Measurements from ENCODE around the gene CLTB. TPM values are rescaled to one million over a fixed set of nuclear protein-coding genes. Genes with fewer than 3 reads are reported as not detected.

The CLTB gene
- polyA plus RNA-seq, 4 donors, result 160 to 359 (median 263) TPM

- Histone ChIP-seq H3K27ac (ENCODE audit: low read depth in 1 of 3, low read length in 2 of 3) (no peak overlapping the region), H3K4me1 (ENCODE audit: control insufficient read depth in 3 of 3, insufficient read depth in 2 of 3, low read depth in 1 of 3, low read length in 2 of 3) (peaks cover 0 to 11% (median 0%) of the 10 kb centered on the region in 3 donors), H3K9me3 (ENCODE audit: control insufficient read depth in 2 of 2, insufficient read depth in 1 of 2, low read depth in 1 of 2, low read length in 1 of 2) (no peaks in the 10 kb centered on the region), H3K27me3 (ENCODE audit: control insufficient read depth in 3 of 3, insufficient read depth in 3 of 3, low read length in 3 of 3) (peaks cover 0 to 2% (median 0%) of the 10 kb centered on the region in 3 donors), H3K4me3 (ENCODE audit: low read depth in 1 of 3, low read length in 3 of 3) (no peak overlapping the region), H3K36me3 (ENCODE audit: control insufficient read depth in 3 of 3, insufficient read depth in 2 of 3, low read depth in 1 of 3, low read length in 3 of 3) (no peaks in the 10 kb centered on the region)
- DNase-seq (peak; percentile 58 to 73), FAIRE-seq (no peak)
- 65 to 76% (median 72%) methylated on average over 10 of the region's 10 CpGs for WGBS, 3 donors
These were observed 24.8 kb upstream of the CLTB start for GRCh38 chr5:176440927-176441706.

DNA sequence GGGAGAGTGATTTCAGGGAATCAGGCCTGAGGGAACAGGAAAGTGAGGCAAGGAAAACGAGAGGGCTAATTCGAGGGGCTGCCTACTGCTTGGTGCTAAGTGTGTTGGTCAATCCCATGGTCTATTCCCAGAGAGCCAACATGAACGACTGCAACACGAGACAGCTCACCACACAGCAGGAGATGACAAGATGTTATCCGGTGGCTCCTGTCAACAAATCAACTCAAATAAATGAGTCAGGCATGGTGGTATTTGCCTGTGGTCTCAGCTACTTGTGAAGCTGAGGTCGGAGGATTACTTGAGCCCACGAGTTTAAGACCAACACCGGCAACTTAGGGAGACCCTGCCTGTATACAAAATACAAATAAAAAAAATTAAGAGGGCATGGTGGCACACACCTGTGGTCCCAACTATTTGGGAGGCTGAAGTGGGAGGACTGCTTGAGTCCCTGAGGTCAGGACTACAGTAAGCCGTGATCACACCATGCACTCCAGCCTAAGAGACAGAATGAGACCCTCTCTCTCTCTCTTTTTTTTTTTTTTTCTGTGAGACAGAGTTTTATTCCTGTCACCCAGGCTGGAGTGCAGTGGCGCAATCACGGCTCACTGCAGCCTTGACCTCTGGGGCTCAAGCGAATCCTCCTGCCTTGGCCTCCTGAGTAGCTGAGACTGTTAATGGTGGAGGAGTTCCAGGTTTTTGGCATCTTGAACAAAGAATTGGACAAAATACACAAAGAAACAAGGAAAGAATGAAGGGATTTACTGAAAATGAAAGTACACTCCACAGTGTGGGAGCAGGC lies 22.8 kb upstream of the CLTB start:
- Histone ChIP-seq H3K9me3 (ENCODE audit: control insufficient read depth in 2 of 2, insufficient read depth in 1 of 2, low read depth in 1 of 2, low read length in 1 of 2) (no peaks in the 10 kb centered on the region), H3K36me3 (ENCODE audit: control insufficient read depth in 3 of 3, insufficient read depth in 2 of 3, low read depth in 1 of 3, low read length in 3 of 3) (no peaks in the 10 kb centered on the region), H3K4me3 (ENCODE audit: low read depth in 1 of 3, low read length in 3 of 3) (no peak overlapping the region), H3K27ac (ENCODE audit: low read depth in 1 of 3, low read length in 2 of 3) (no peak overlapping the region), H3K4me1 (ENCODE audit: control insufficient read depth in 3 of 3, insufficient read depth in 2 of 3, low read depth in 1 of 3, low read length in 2 of 3) (peaks cover 0 to 11% (median 0%) of the 10 kb centered on the region in 3 donors), H3K27me3 (ENCODE audit: control insufficient read depth in 3 of 3, insufficient read depth in 3 of 3, low read length in 3 of 3) (peaks cover 0 to 2% (median 0%) of the 10 kb centered on the region in 3 donors)
- FAIRE-seq (no peak), DNase-seq (no peak)
- WGBS, 3 donors, result 84 to 90% (median 90%) methylated on average over 12 of the region's 12 CpGs

- 11 to 22% (median 17%) methylated on average over 5 of the region's 5 CpGs for WGBS, 3 donors
- peaks cover 0 to 11% (median 0%) of the 10 kb centered on the region in 3 donors for H3K4me1 ChIP-seq (ENCODE audit: control insufficient read depth in 3 of 3, insufficient read depth in 2 of 3, low read depth in 1 of 3, low read length in 2 of 3)
- H3K27me3 ChIP-seq (ENCODE audit: control insufficient read depth in 3 of 3, insufficient read depth in 3 of 3, low read length in 3 of 3), result no peaks in the 10 kb centered on the region
- FAIRE-seq (no peak), DNase-seq (no peak)
- H3K36me3 ChIP-seq (ENCODE audit: control insufficient read depth in 3 of 3, insufficient read depth in 2 of 3, low read depth in 1 of 3, low read length in 3 of 3), result no peaks in the 10 kb centered on the region
- no peak overlapping the region for H3K27ac ChIP-seq (ENCODE audit: low read depth in 1 of 3, low read length in 2 of 3)
- no peak overlapping the region for H3K4me3 ChIP-seq (ENCODE audit: low read depth in 1 of 3, low read length in 3 of 3)
- no peaks in the 10 kb centered on the region for H3K9me3 ChIP-seq (ENCODE audit: control insufficient read depth in 2 of 2, insufficient read depth in 1 of 2, low read depth in 1 of 2, low read length in 1 of 2)
These were observed 20.3 kb upstream of the CLTB start for GRCh38 chr5:176436656-176437055.

GRCh38 chr5:176432707-176433106 lies 16.4 kb upstream of the CLTB start:
- no peaks in the 10 kb centered on the region for H3K36me3 ChIP-seq (ENCODE audit: control insufficient read depth in 3 of 3, insufficient read depth in 2 of 3, low read depth in 1 of 3, low read length in 3 of 3)
- no peak overlapping the region for H3K27ac ChIP-seq (ENCODE audit: low read depth in 1 of 3, low read length in 2 of 3)
- no peaks in the 10 kb centered on the region for H3K27me3 ChIP-seq (ENCODE audit: control insufficient read depth in 3 of 3, insufficient read depth in 3 of 3, low read length in 3 of 3)
- no peak for FAIRE-seq
- DNase-seq, result no peak
- 96 to 98% (median 97%) methylated on average over 4 of the region's 5 CpGs for WGBS, 3 donors
- H3K4me3 ChIP-seq (ENCODE audit: low read depth in 1 of 3, low read length in 3 of 3), result no peak overlapping the region
- H3K4me1 ChIP-seq (ENCODE audit: control insufficient read depth in 3 of 3, insufficient read depth in 2 of 3, low read depth in 1 of 3, low read length in 2 of 3), result peaks cover 0 to 7% (median 0%) of the 10 kb centered on the region in 3 donors
- H3K9me3 ChIP-seq (ENCODE audit: control insufficient read depth in 2 of 2, insufficient read depth in 1 of 2, low read depth in 1 of 2, low read length in 1 of 2), result no peaks in the 10 kb centered on the region

DNA sequence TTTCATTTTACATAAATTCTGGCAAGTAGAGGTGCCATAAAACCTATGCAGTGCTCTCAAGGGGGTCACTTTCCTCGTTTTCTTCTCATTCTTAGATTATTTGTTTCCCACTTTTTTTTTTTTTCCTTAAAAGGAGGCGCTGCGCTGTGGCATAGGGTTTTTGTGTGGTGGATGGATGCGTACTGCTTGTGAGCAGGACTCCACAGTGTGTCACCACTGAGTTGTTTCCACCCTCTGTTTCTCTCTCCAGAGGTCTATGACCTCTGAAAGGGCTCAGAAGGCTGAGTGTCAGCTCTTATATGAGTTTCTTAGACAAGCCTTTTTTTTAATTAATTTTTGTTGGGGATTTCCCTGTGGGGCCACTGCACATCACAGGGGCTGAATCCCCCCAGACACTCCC lies 13.6 kb upstream of the CLTB start:
- DNase-seq (no peak), FAIRE-seq (no peak)
- no peaks in the 10 kb centered on the region for H3K36me3 ChIP-seq (ENCODE audit: control insufficient read depth in 3 of 3, insufficient read depth in 2 of 3, low read depth in 1 of 3, low read length in 3 of 3)
- peak overlapping the region in 1 of 3 donors; percentile 30 for H3K27ac ChIP-seq (ENCODE audit: low read depth in 1 of 3, low read length in 2 of 3)
- no peaks in the 10 kb centered on the region for H3K9me3 ChIP-seq (ENCODE audit: control insufficient read depth in 2 of 2, insufficient read depth in 1 of 2, low read depth in 1 of 2, low read length in 1 of 2)
- peaks cover 0 to 22% (median 0%) of the 10 kb centered on the region in 3 donors for H3K4me1 ChIP-seq (ENCODE audit: control insufficient read depth in 3 of 3, insufficient read depth in 2 of 3, low read depth in 1 of 3, low read length in 2 of 3)
- H3K27me3 ChIP-seq (ENCODE audit: control insufficient read depth in 3 of 3, insufficient read depth in 3 of 3, low read length in 3 of 3), result no peaks in the 10 kb centered on the region
- H3K4me3 ChIP-seq (ENCODE audit: low read depth in 1 of 3, low read length in 3 of 3), result no peak overlapping the region
- WGBS, 3 donors, result 68 to 76% (median 71%) methylated on average over 4 of the region's 4 CpGs

DNA sequence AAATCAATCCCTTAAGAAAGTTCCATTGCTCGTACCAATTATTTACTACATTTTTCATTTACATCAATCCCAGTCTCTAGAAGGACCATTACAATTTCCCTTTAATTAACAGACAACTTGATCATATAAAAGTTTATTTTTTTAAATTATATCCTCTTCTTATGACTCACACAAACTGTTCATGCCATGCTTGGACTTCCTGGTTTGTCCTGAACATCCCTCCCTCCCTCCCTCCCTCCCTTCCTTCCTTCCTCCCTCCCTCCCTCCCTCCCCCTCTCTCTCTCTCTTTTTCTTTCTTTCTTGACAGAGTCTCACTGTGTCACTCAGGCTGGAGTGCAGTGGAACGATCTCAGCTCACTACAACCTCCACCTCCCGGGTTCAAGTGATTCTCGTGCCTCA lies 11.6 kb upstream of the CLTB start:
- peak overlapping the region in 1 of 3 donors; percentile 88 for H3K27ac ChIP-seq (ENCODE audit: low read depth in 1 of 3, low read length in 2 of 3)
- DNase-seq, result peak; percentile 50 to 76

GRCh38 chr5:176426876-176427275 lies 10.5 kb upstream of the CLTB start:
- Histone ChIP-seq H3K4me1 (ENCODE audit: control insufficient read depth in 3 of 3, insufficient read depth in 2 of 3, low read depth in 1 of 3, low read length in 2 of 3) (peaks cover 0 to 33% (median 0%) of the 10 kb centered on the region in 3 donors), H3K36me3 (ENCODE audit: control insufficient read depth in 3 of 3, insufficient read depth in 2 of 3, low read depth in 1 of 3, low read length in 3 of 3) (no peaks in the 10 kb centered on the region), H3K27ac (ENCODE audit: low read depth in 1 of 3, low read length in 2 of 3) (peak overlapping the region in 2 of 3 donors; percentile 11 to 88), H3K9me3 (ENCODE audit: control insufficient read depth in 2 of 2, insufficient read depth in 1 of 2, low read depth in 1 of 2, low read length in 1 of 2) (peaks cover 0 to 2% of the 10 kb centered on the region in 2 donors), H3K4me3 (ENCODE audit: low read depth in 1 of 3, low read length in 3 of 3) (no peak overlapping the region), H3K27me3 (ENCODE audit: control insufficient read depth in 3 of 3, insufficient read depth in 3 of 3, low read length in 3 of 3) (no peaks in the 10 kb centered on the region)
- FAIRE-seq (no peak), DNase-seq (peak in 1 of 2 donors; percentile 69)
- 63 to 75% (median 69%) methylated on average over 1 of the region's 1 CpG for WGBS, 3 donors

More for the DNA sequence above, 11.6 kb upstream of the CLTB start:
- WGBS, 3 donors, result 12 to 52% (median 40%) methylated on average over 4 of the region's 4 CpGs
- Histone ChIP-seq H3K4me1 (ENCODE audit: control insufficient read depth in 3 of 3, insufficient read depth in 2 of 3, low read depth in 1 of 3, low read length in 2 of 3) (peaks cover 0 to 33% (median 0%) of the 10 kb centered on the region in 3 donors), H3K4me3 (ENCODE audit: low read depth in 1 of 3, low read length in 3 of 3) (no peak overlapping the region), H3K27me3 (ENCODE audit: control insufficient read depth in 3 of 3, insufficient read depth in 3 of 3, low read length in 3 of 3) (no peaks in the 10 kb centered on the region), H3K9me3 (ENCODE audit: control insufficient read depth in 2 of 2, insufficient read depth in 1 of 2, low read depth in 1 of 2, low read length in 1 of 2) (no peaks in the 10 kb centered on the region), H3K36me3 (ENCODE audit: control insufficient read depth in 3 of 3, insufficient read depth in 2 of 3, low read depth in 1 of 3, low read length in 3 of 3) (no peaks in the 10 kb centered on the region)
- FAIRE-seq, result no peak

DNA sequence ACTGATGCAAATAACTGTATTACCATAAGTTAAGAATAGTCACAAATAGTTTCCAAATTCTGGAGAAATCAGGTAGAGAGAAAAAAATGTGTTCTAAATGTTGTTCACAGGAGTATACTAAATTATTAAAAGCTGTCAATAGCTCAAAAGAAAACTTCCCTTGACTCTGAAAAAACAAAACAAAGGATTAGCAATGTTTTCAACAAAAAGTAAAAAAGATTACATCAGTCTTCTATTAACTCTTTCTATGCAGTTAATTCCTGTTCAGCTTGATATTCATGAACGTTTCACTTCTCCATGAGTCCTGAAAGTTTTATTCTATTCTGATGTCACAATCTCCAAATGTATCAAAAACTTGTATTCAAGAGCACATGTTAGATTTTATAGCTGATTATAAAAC lies 9.5 kb upstream of the CLTB start:
- FAIRE-seq (no peak), DNase-seq (no peak)
- Histone ChIP-seq H3K27ac (ENCODE audit: low read depth in 1 of 3, low read length in 2 of 3) (peak overlapping the region; percentile 50 to 88 (median 60)), H3K36me3 (ENCODE audit: control insufficient read depth in 3 of 3, insufficient read depth in 2 of 3, low read depth in 1 of 3, low read length in 3 of 3) (no peaks in the 10 kb centered on the region), H3K9me3 (ENCODE audit: control insufficient read depth in 2 of 2, insufficient read depth in 1 of 2, low read depth in 1 of 2, low read length in 1 of 2) (peaks cover 0 to 12% of the 10 kb centered on the region in 2 donors), H3K27me3 (ENCODE audit: control insufficient read depth in 3 of 3, insufficient read depth in 3 of 3, low read length in 3 of 3) (no peaks in the 10 kb centered on the region), H3K4me1 (ENCODE audit: control insufficient read depth in 3 of 3, insufficient read depth in 2 of 3, low read depth in 1 of 3, low read length in 2 of 3) (peaks cover 0 to 33% (median 0%) of the 10 kb centered on the region in 3 donors), H3K4me3 (ENCODE audit: low read depth in 1 of 3, low read length in 3 of 3) (no peak overlapping the region)
- 87 to 91% (median 88%) methylated on average over 1 of the region's 1 CpG for WGBS, 3 donors

Data from small intestine (tissue), 7 donors.